Gastroesophageal sphincter (tissue), 3 donors: ENCODE data around the gene MTUS2.

Experiments used
- CTCF ChIP-seq, 4 experiments: fragments of 200-600 bp in 2 of 4; fragments of 450-650 bp in 2 of 4; sonication (generic) in 1 of 4; IDR thresholded peaks; one replicate each; pipeline ENCODE4 v1.5.1; 2017 to 2019; ENCODE audit warnings: antibody characterized with exemption in 4 of 4, mild to moderate bottlenecking in 2 of 4, moderate library complexity in 2 of 4
- POLR2A ChIP-seq, 2 donors: fragments of 450-650 bp; IDR thresholded peaks; one replicate each; pipeline ENCODE4 v1.6.1; 2017; ENCODE audit warnings: antibody characterized with exemption in 2 of 2, mild to moderate bottlenecking in 2 of 2, moderate library complexity in 1 of 2
- POLR2AphosphoS5 ChIP-seq: sonication (generic); formaldehyde crosslinking; IDR thresholded peaks from one replicate; pipeline ENCODE4 v1.6.1; 2017; ENCODE audit warnings: antibody characterized with exemption

- TF ChIP-seq POLR2AphosphoS5 (no peak), CTCF (IDR thresholded peaks at IDR 0.05) (no peak), POLR2A (IDR thresholded peaks at IDR 0.05) (no peak)
These were observed 36.1 kb downstream of the MTUS2 start for GRCh38 chr13:28856287-28856686.
